GM12878 (cell line): Measurements from ENCODE around the gene DPYSL3. TPM values are rescaled to one million over a fixed set of nuclear protein-coding genes. Genes with fewer than 3 reads are reported as not detected.

ENCODE experiments used
- ATAC-seq: fragments of 200-7000 bp; cut with Tn5 transposase; 3 replicates; pipeline ENCODE4 v1.9.1; 2020; ENCODE audit warnings: mild to moderate bottlenecking, moderate library complexity
- BruUV-seq: library from RNA; stranded (reverse); fragments of 400-500 nt; replicated peaks from 2 replicates; lab custom pipeline; 2021; lab: Mats Ljungman, UMichigan
- CTCF ChIA-PET: fragments of 300-600 bp; sonication (Branson Sonifier 250); formaldehyde crosslinking; extraction: SDS; loops from one replicate; lab custom pipeline; 2021; ENCODE audit warnings: inconsistent platforms; lab: Yijun Ruan, JAX
- POLR2A ChIA-PET: fragments of 350-600 bp; formaldehyde crosslinking; extraction: SDS; loops from one replicate; lab custom pipeline; 2021; ENCODE audit warnings: inconsistent platforms; lab: Charles Lee
- RAD21 ChIA-PET: fragments of 300-600 bp; sonication (Branson Sonifier 250); formaldehyde crosslinking; loops from one replicate; lab custom pipeline; 2023; ENCODE audit warnings: antibody characterized with exemption; ENCODE audit not compliant: unreplicated experiment; lab: Charles Lee
- SMC1A ChIA-PET: fragments of 300-600 bp; sonication (Branson Sonifier 250); formaldehyde crosslinking; loops from one replicate; lab custom pipeline; 2023; ENCODE audit not compliant: unreplicated experiment, uncharacterized antibody; lab: Charles Lee
- DNase-seq: peaks from one replicate; pipeline ENCODE4 v3.0.0-alpha.2; 2011; ENCODE audit warnings: low read depth, low spot score
- FAIRE-seq: peaks from 3 replicates; lab custom pipeline; 2011; peaks lifted over from hg19 to GRCh38; lab: Jason Lieb, UNC
- H2AFZ ChIP-seq: 2 replicates; pipeline ENCODE4 v1.6.0; 2011; ENCODE audit warnings: low read depth, low read length, control low read depth; ENCODE audit not compliant: control insufficient read depth
- H3K27ac ChIP-seq: 2 replicates; pipeline ENCODE4 v1.5.1; 2011; ENCODE audit warnings: control low read depth; ENCODE audit not compliant: control insufficient read depth, insufficient read depth
- H3K27me3 ChIP-seq, 2 experiments: replicated peaks in 1 of 2; 2 replicates each; pipeline versions ENCODE4 v1.6.0 to v1.6.1; 2011; ENCODE audit warnings: low read length in 1 of 2; ENCODE audit not compliant: control insufficient read depth in 2 of 2, insufficient read depth in 2 of 2
- H3K36me3 ChIP-seq, 2 experiments: 2 replicates each; pipeline ENCODE4 v1.5.1; 2011; ENCODE audit warnings: low read length in 1 of 2; ENCODE audit not compliant: control insufficient read depth in 2 of 2, insufficient read depth in 2 of 2
- H3K4me1 ChIP-seq: 2 replicates; pipeline ENCODE4 v1.6.1; 2011; ENCODE audit warnings: mild to moderate bottlenecking, low read length, moderate library complexity, mixed read lengths; ENCODE audit not compliant: control insufficient read depth, insufficient read depth
- H3K4me2 ChIP-seq: 2 replicates; pipeline ENCODE4 v1.6.0; 2011; ENCODE audit warnings: control low read depth; ENCODE audit not compliant: control insufficient read depth, insufficient read depth
- H3K4me3 ChIP-seq: fragments of 200-600 bp; sonication (generic); 2 replicates; pipeline ENCODE4 v1.5.1; 2016
- H3K79me2 ChIP-seq: 2 replicates; pipeline ENCODE4 v1.6.0; 2011; ENCODE audit warnings: low read length; ENCODE audit not compliant: control insufficient read depth, insufficient read depth
- H3K9ac ChIP-seq: 2 replicates; pipeline ENCODE4 v1.8.0; 2011; ENCODE audit warnings: low read length, control low read depth, mixed read lengths; ENCODE audit not compliant: control insufficient read depth, insufficient read depth
- H3K9me3 ChIP-seq: replicated peaks from 3 replicates; pipeline ENCODE4 v1.5.1; 2011; ENCODE audit warnings: mild to moderate bottlenecking, low read length; ENCODE audit not compliant: control insufficient read depth, insufficient read depth
- H4K20me1 ChIP-seq: 2 replicates; pipeline ENCODE4 v1.6.0; 2011; ENCODE audit not compliant: control insufficient read depth, insufficient read depth
- ASH2L ChIP-seq: fragments of 300-600, 200-600 bp; sonication (generic); IDR thresholded peaks from 2 replicates; pipeline ENCODE4 v1.6.1; 2017; ENCODE audit warnings: low read depth, mild to moderate bottlenecking, borderline replicate concordance
- CHD1 ChIP-seq: IDR thresholded peaks from 2 replicates; pipeline ENCODE4 v1.6.1; 2012; ENCODE audit warnings: low read depth, low read length, improper control_type of control experiment
- CREB1 ChIP-seq: IDR thresholded peaks from 2 replicates; pipeline ENCODE4 v1.6.1; 2012; ENCODE audit warnings: low read depth, mild to moderate bottlenecking, inconsistent platforms
- EED ChIP-seq: sonication (generic); IDR thresholded peaks from 2 replicates; pipeline ENCODE4 v1.6.1; 2016; ENCODE audit warnings: antibody characterized with exemption, low read depth
- ELK1 ChIP-seq: IDR thresholded peaks from 2 replicates; pipeline ENCODE4 v1.6.1; 2012; ENCODE audit warnings: low read depth, low read length, improper control_type of control experiment
- ETV6 ChIP-seq, 2 experiments: fragments of 450-650 bp in 1 of 2; IDR thresholded peaks in 1 of 2; conservative IDR thresholded peaks in 1 of 2; 2 replicates each; pipeline ENCODE4 v1.6.1; 2014; ENCODE audit warnings: antibody characterized with exemption in 1 of 2, borderline replicate concordance in 1 of 2, low read depth in 1 of 2, mild to moderate bottlenecking in 1 of 2, moderate library complexity in 1 of 2
- HCFC1 ChIP-seq: fragments of 150-350 bp; IDR thresholded peaks from 2 replicates; pipeline ENCODE4 v1.6.1; 2014; ENCODE audit warnings: low read length
- MYB ChIP-seq: fragments of 150-350 bp; IDR thresholded peaks from 2 replicates; pipeline ENCODE4 v1.6.1; 2014; ENCODE audit warnings: mild to moderate bottlenecking, low read depth, low read length, borderline replicate concordance
- NBN ChIP-seq: fragments of 450-650 bp; IDR thresholded peaks from 2 replicates; pipeline ENCODE4 v1.6.1; 2016
- NRF1 ChIP-seq: conservative IDR thresholded peaks from 2 replicates; pipeline ENCODE4 v1.6.1; 2011; ENCODE audit warnings: mild to moderate bottlenecking, low read depth, low read length, improper control_type of control experiment
- RCOR1 ChIP-seq: conservative IDR thresholded peaks from 2 replicates; pipeline ENCODE4 v1.6.1; 2012; ENCODE audit warnings: low read depth, low read length, improper control_type of control experiment
- TARDBP ChIP-seq: IDR thresholded peaks from 2 replicates; pipeline ENCODE4 v1.6.1; 2016; ENCODE audit warnings: borderline replicate concordance
- TCF12 ChIP-seq: IDR thresholded peaks from 2 replicates; pipeline ENCODE4 v1.6.1; 2011; ENCODE audit warnings: low read depth, mild to moderate bottlenecking, low read length
- TCF7 ChIP-seq: IDR thresholded peaks from 2 replicates; pipeline ENCODE4 v1.6.1; 2014; ENCODE audit warnings: antibody characterized with exemption, borderline replicate concordance
- ZNF217 ChIP-seq: fragments of 450-650 bp; IDR thresholded peaks from 2 replicates; pipeline ENCODE4 v1.6.1; 2017; ENCODE audit warnings: antibody characterized with exemption, mild to moderate bottlenecking
- ZNF24 ChIP-seq: fragments of 450-650 bp; IDR thresholded peaks from 2 replicates; pipeline ENCODE4 v1.6.1; 2017; ENCODE audit warnings: antibody characterized with exemption, mild to moderate bottlenecking
- WGBS: methylation state at CpG from one replicate; pipeline ENCODE4 v1.1.6; 2016; ENCODE audit warnings: low lambda C conversion rate; ENCODE audit not compliant: insufficient replicate concordance, insufficient coverage; ENCODE audit errors: missing lambda C conversion rate; 5-methylcytosine and 5-hydroxymethylcytosine counted together
- in situ Hi-C: fragments of 300-500 bp; cut with MboI; formaldehyde crosslinking; loops from 9 replicates; pipeline ENCODE4 v1.14.3; 2018; ENCODE audit warnings: mixed read lengths
- intact Hi-C: fragments of 100-400 bp; cut with micrococcal nuclease; formaldehyde crosslinking; loops from one replicate; pipeline ENCODE4 v1.14.2; 2022; ENCODE audit not compliant: unreplicated experiment
- polyA plus RNA-seq, 11 experiments: library from polyadenylated mRNA; depleted of rRNA in 4 of 11; unstranded in 6 of 11; stranded (reverse) in 5 of 11; fragments of >200 nt; fragmentation: Nextera tagmentation in 4 of 11; fragmentation: Illumina TruSeq in 1 of 11; extraction: Ambion mirVana in 4 of 11; extraction: Trizol in 1 of 11; gene quantifications; 1 replicate in 1 of 11; 2 replicates in 10 of 11; pipeline versions ENCODE4 v1.2.1 to v1.2.3, GENCODE V29; 2011 to 2016; ENCODE audit warnings: inconsistent platforms in 2 of 11, missing spikeins in 2 of 11, low read depth in 1 of 11
- total RNA-seq, 4 experiments: library from RNA; depleted of rRNA in 3 of 4; stranded (reverse); fragments of >200 nt in 3 of 4; fragmentation: Illumina TruSeq in 1 of 4; extraction: Trizol in 1 of 4; gene quantifications; 2 replicates each; pipeline versions ENCODE4 v1.2.1 to v1.2.3, GENCODE V29; 2013 to 2021

Gene DPYSL3
- total and polyA plus RNA-seq, 10 of the 15 experiments (the other 5 are each of a cell fraction or from before 2014, with no cell fraction given) = 0.08 to 1.5 (median 0.45) TPM; not detected in 1

- RAD21 ChIA-PET = no interaction called here
- CTCF ChIA-PET = interaction anchor here (1.4 kb wide), 1 partner anchor 134 kb away, joined by 5 read pairs; no protein-coding TSS in a partner anchor
Observed at GRCh38 chr5:147442224-147442623, 67.6 kb downstream of the DPYSL3 start.

GRCh38 chr5:147441191-147441695 is 68.6 kb downstream of the DPYSL3 start:
- Histone ChIP-seq H3K79me2 (no peaks in the 10 kb centered on the region), H3K4me3 (no peak overlapping the region), H4K20me1 (no peaks in the 10 kb centered on the region), H3K27ac (no peak overlapping the region), H3K27me3 (no peaks in the 10 kb centered on the region; a peak in 2 of 4 replicates), H3K36me3 (no peaks in the 10 kb centered on the region), H3K4me1 (no peaks in the 10 kb centered on the region), H3K9ac (no peak overlapping the region), H3K9me3 (no peaks in the 10 kb centered on the region), H3K4me2 (no peak overlapping the region), H2AFZ (no peak overlapping the region)
- 32% methylated on average over 3 of the region's 3 CpGs for WGBS
- BruUV-seq = no TSS peak
- FAIRE-seq (no peak), ATAC-seq (no peak), DNase-seq (no peak)
- ChIA-PET SMC1A (no interaction called here), RAD21 (no interaction called here), CTCF (no interaction called here), POLR2A (no interaction called here)
- in situ Hi-C loops = no loop called here
- intact Hi-C loops = no loop called here
- no peak for TF ChIP-seq HCFC1
- TF ChIP-seq ZNF217 = no peak
- TF ChIP-seq ASH2L = no peak
- no peak for TF ChIP-seq TARDBP
- TF ChIP-seq TCF7 = no peak
- no peak for TF ChIP-seq EED
- TF ChIP-seq CREB1 = no peak
- no peak for TF ChIP-seq ELK1
- no peak for TF ChIP-seq RCOR1
- no peak for TF ChIP-seq ZNF24
- TF ChIP-seq MYB = no peak
- no peak for TF ChIP-seq ETV6 (conservative IDR thresholded peaks at IDR 0.05 in 1 of 2, IDR thresholded peaks at IDR 0.05 in 1 of 2; ENCODE audit: borderline replicate concordance in 1 of 2, low read depth in 1 of 2)
- TF ChIP-seq NRF1 = no peak
- TF ChIP-seq NBN = no peak

More at GRCh38 chr5:147442224-147442623, 67.6 kb downstream of the DPYSL3 start:
- BruUV-seq = no TSS peak
- Histone ChIP-seq H3K79me2 (no peaks in the 10 kb centered on the region), H3K27me3 (no peaks in the 10 kb centered on the region; a peak in 2 of 4 replicates), H4K20me1 (no peaks in the 10 kb centered on the region), H3K4me1 (no peaks in the 10 kb centered on the region), H3K9me3 (no peaks in the 10 kb centered on the region; the same call in 2 of the 3 replicates), H3K4me2 (no peak overlapping the region), H3K4me3 (no peak overlapping the region), H3K27ac (no peak overlapping the region), H3K9ac (no peak overlapping the region), H2AFZ (no peak overlapping the region), H3K36me3 (no peaks in the 10 kb centered on the region)
- ChIA-PET POLR2A (no interaction called here), SMC1A (interaction anchor here (1.2 kb wide), 1 partner anchor 12 kb away, joined by 3 read pairs; no protein-coding TSS in a partner anchor)
- TF ChIP-seq TCF12 (no peak), CHD1 (no peak)
- in situ Hi-C loops = no loop called here
- intact Hi-C loops = no loop called here
- WGBS = 46% methylated on average over 6 of the region's 6 CpGs
- ATAC-seq (no peak), DNase-seq (no peak), FAIRE-seq (no peak)
